B cell (primary cell): ENCODE results near the gene KLHL26.

Experiments
- EZH2 ChIP-seq: IDR thresholded peaks from 2 replicates; pipeline ENCODE4 v1.6.1; 2012; ENCODE audit warnings: borderline replicate concordance, low read depth, mild to moderate bottlenecking, moderate library complexity, low read length; ENCODE audit not compliant: insufficient read depth, poor library complexity, severe bottlenecking
- TF ChIP-seq, protein P1 (sequence below): fragments of 200-600 bp; IDR thresholded peaks from one replicate; pipeline ENCODE4 v1.8.0; 2022; ENCODE audit warnings: antibody characterized with exemption, mild to moderate bottlenecking

DNA sequence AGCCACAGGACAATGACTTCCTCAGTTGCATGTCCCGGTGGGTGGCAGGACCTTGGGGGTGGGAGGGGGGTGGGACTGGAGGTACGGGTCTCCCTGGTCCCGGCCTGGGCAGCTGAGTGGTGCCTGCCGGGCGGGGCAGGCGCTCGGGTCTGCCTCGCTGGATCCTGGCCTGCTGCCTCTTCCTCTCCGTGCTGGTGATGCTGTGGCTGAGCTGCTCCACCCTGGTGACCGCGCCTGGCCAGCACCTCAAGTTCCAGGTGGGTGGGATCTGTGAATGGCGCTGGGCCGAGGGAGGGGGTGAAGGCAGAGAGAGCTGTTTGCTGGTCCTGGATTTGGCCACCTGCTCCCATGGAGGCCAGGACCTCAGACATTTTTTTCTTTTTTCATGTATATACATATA is 18.6 kb upstream of the KLHL26 start:
- TF ChIP-seq, protein P1, sequence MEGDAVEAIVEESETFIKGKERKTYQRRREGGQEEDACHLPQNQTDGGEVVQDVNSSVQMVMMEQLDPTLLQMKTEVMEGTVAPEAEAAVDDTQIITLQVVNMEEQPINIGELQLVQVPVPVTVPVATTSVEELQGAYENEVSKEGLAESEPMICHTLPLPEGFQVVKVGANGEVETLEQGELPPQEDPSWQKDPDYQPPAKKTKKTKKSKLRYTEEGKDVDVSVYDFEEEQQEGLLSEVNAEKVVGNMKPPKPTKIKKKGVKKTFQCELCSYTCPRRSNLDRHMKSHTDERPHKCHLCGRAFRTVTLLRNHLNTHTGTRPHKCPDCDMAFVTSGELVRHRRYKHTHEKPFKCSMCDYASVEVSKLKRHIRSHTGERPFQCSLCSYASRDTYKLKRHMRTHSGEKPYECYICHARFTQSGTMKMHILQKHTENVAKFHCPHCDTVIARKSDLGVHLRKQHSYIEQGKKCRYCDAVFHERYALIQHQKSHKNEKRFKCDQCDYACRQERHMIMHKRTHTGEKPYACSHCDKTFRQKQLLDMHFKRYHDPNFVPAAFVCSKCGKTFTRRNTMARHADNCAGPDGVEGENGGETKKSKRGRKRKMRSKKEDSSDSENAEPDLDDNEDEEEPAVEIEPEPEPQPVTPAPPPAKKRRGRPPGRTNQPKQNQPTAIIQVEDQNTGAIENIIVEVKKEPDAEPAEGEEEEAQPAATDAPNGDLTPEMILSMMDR = no peak
- TF ChIP-seq EZH2 = no peak
